ENCODE data around the gene POR.

GRCh38 chr7:75995996-75996395 lies 81.0 kb downstream of the POR start:
- no peak for TF ChIP-seq POLR2A (IDR thresholded peaks at IDR 0.05)
- no peak for TF ChIP-seq POLR2AphosphoS5 (IDR thresholded peaks at IDR 0.05)
